Gastroesophageal sphincter (tissue), 3 donors: ENCODE data around the gene SERPINE1.

Experiments used
- CTCF ChIP-seq, 4 experiments: fragments of 200-600 bp in 2 of 4; fragments of 450-650 bp in 2 of 4; sonication (generic) in 1 of 4; IDR thresholded peaks; one replicate each; pipeline ENCODE4 v1.5.1; 2017 to 2019; ENCODE audit warnings: antibody characterized with exemption in 4 of 4, mild to moderate bottlenecking in 2 of 4, moderate library complexity in 2 of 4
- EP300 ChIP-seq: sonication (generic); formaldehyde crosslinking; IDR thresholded peaks from one replicate; pipeline ENCODE4 v1.6.1; 2017; ENCODE audit warnings: antibody characterized with exemption, mild to moderate bottlenecking
- POLR2A ChIP-seq, 2 donors: fragments of 450-650 bp; IDR thresholded peaks; one replicate each; pipeline ENCODE4 v1.6.1; 2017; ENCODE audit warnings: antibody characterized with exemption in 2 of 2, mild to moderate bottlenecking in 2 of 2, moderate library complexity in 1 of 2
- POLR2AphosphoS5 ChIP-seq: sonication (generic); formaldehyde crosslinking; IDR thresholded peaks from one replicate; pipeline ENCODE4 v1.6.1; 2017; ENCODE audit warnings: antibody characterized with exemption

- no peak for TF ChIP-seq CTCF (IDR thresholded peaks at IDR 0.05)
- TF ChIP-seq POLR2A (IDR thresholded peaks at IDR 0.05): no peak
- TF ChIP-seq EP300: no peak
- no peak for TF ChIP-seq POLR2AphosphoS5
Measured at GRCh38 chr7:101159696-101160674, 33.1 kb downstream of the SERPINE1 start.
